ENCODE data around the gene LRRC32.

DNA sequence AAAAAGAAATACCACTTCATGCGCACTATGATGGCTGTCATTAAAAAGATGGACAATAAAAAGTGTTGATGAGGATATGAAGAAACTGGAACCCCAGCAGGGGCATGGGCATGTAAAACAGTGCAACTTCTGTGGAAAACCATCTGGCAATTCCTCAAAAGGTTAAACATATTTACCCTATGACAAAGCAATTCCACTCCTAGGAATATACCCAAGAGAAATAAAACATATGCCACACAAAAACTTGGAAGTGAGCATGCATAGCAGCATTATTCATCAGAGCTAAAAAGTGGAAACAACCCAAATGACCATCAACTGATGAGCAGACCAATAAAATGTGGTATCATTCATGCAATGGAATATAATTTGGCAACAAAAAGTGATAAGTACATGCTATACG is 50.1 kb downstream of the LRRC32 start:
- TF ChIP-seq, protein P1, sequence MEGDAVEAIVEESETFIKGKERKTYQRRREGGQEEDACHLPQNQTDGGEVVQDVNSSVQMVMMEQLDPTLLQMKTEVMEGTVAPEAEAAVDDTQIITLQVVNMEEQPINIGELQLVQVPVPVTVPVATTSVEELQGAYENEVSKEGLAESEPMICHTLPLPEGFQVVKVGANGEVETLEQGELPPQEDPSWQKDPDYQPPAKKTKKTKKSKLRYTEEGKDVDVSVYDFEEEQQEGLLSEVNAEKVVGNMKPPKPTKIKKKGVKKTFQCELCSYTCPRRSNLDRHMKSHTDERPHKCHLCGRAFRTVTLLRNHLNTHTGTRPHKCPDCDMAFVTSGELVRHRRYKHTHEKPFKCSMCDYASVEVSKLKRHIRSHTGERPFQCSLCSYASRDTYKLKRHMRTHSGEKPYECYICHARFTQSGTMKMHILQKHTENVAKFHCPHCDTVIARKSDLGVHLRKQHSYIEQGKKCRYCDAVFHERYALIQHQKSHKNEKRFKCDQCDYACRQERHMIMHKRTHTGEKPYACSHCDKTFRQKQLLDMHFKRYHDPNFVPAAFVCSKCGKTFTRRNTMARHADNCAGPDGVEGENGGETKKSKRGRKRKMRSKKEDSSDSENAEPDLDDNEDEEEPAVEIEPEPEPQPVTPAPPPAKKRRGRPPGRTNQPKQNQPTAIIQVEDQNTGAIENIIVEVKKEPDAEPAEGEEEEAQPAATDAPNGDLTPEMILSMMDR (IDR thresholded peaks at IDR 0.05), result no peak
- TF ChIP-seq POLR2A (IDR thresholded peaks at IDR 0.05), result no peak

Data from adrenal gland (tissue), 5 donors.